CD14-positive monocyte (primary cell): ENCODE measurements around the gene YWHAB. TPM values are rescaled to one million over a fixed set of nuclear protein-coding genes. Genes with fewer than 3 reads are reported as not detected.

Experiments used
- DNase-seq, 3 donors: peaks; one replicate each; pipeline ENCODE4 v3.0.0-alpha.2; 2011 to 2022
- H2AFZ ChIP-seq: 2 replicates; pipeline ENCODE4 v1.6.0; 2012; ENCODE audit warnings: mild to moderate bottlenecking, low read depth, low read length, inconsistent platforms; ENCODE audit not compliant: insufficient read depth, poor library complexity, severe bottlenecking
- H3K27ac ChIP-seq, 2 donors: 1 replicate in 1 of 2; 2 replicates in 1 of 2; pipeline ENCODE4 v1.5.1; 2012 to 2013; ENCODE audit warnings: low read length in 2 of 2, control low read depth in 1 of 2, inconsistent platforms in 1 of 2, low read depth in 1 of 2, mild to moderate bottlenecking in 1 of 2
- H3K27me3 ChIP-seq, 2 donors: one replicate each; pipeline versions ENCODE4 v1.6.0 to v1.6.1; 2011 to 2013; ENCODE audit warnings: low read length in 2 of 2; ENCODE audit not compliant: control insufficient read depth in 2 of 2, insufficient read depth in 2 of 2
- H3K36me3 ChIP-seq, 2 donors: replicated peaks in 1 of 2; 1 replicate in 1 of 2; 2 replicates in 1 of 2; pipeline versions ENCODE4 v1.5.1 to v1.6.1; 2012 to 2013; ENCODE audit warnings: low read length in 2 of 2, control low read depth in 1 of 2, inconsistent platforms in 1 of 2, mild to moderate bottlenecking in 1 of 2; ENCODE audit not compliant: insufficient read depth in 2 of 2, control insufficient read depth in 1 of 2
- H3K4me1 ChIP-seq, 2 donors: 1 replicate in 1 of 2; 2 replicates in 1 of 2; pipeline versions ENCODE4 v1.5.1 to v1.6.1; 2012 to 2013; ENCODE audit warnings: low read length in 2 of 2, control low read depth in 1 of 2, inconsistent platforms in 1 of 2, mild to moderate bottlenecking in 1 of 2, moderate library complexity in 1 of 2; ENCODE audit not compliant: insufficient read depth in 2 of 2, control insufficient read depth in 1 of 2
- H3K4me2 ChIP-seq: replicated peaks from 2 replicates; pipeline ENCODE3; 2012; ENCODE audit warnings: low read length, moderate library complexity, mild to moderate bottlenecking; ENCODE audit not compliant: poor library complexity, severe bottlenecking; ENCODE audit errors: extremely low read depth
- H3K4me3 ChIP-seq, 3 experiments: fragments of 200-600 bp in 1 of 3; sonication (generic) in 1 of 3; replicated peaks in 1 of 3; 1 replicate in 2 of 3; 2 replicates in 1 of 3; pipeline ENCODE4 v1.5.1; 2011 to 2013; ENCODE audit warnings: low read length in 3 of 3, mild to moderate bottlenecking in 3 of 3, control low read depth in 2 of 3, low read depth in 2 of 3, inconsistent platforms in 1 of 3, moderate library complexity in 1 of 3
- H3K79me2 ChIP-seq: 2 replicates; pipeline ENCODE4 v1.6.0; 2012; ENCODE audit warnings: mild to moderate bottlenecking, control low read depth, inconsistent platforms, low read length, moderate library complexity; ENCODE audit not compliant: insufficient read depth
- H3K9ac ChIP-seq: 2 replicates; pipeline ENCODE4 v1.6.0; 2017; ENCODE audit warnings: low read length, mild to moderate bottlenecking; ENCODE audit not compliant: insufficient read depth, poor library complexity, severe bottlenecking
- H3K9me3 ChIP-seq, 2 donors: replicated peaks in 1 of 2; 1 replicate in 1 of 2; 2 replicates in 1 of 2; pipeline versions ENCODE4 v1.5.1 to v1.6.1; 2012 to 2013; ENCODE audit warnings: low read length in 2 of 2, control low read depth in 1 of 2; ENCODE audit not compliant: control insufficient read depth in 1 of 2, insufficient read depth in 1 of 2
- H4K20me1 ChIP-seq: 2 replicates; pipeline ENCODE4 v1.6.0; 2012; ENCODE audit warnings: mild to moderate bottlenecking, low read length, control low read depth, moderate library complexity; ENCODE audit not compliant: insufficient read depth
- H3K27ac Mint-ChIP-seq, 7 donors: one replicate each; pipeline ENCODE4 v1.8.0; 2020; ENCODE audit warnings: mild to moderate bottlenecking in 7 of 7, mixed read lengths in 7 of 7, moderate library complexity in 6 of 7, inconsistent platforms in 2 of 7
- H3K27me3 Mint-ChIP-seq, 3 donors: one replicate each; pipeline ENCODE4 v1.8.0; 2021 to 2022; ENCODE audit warnings: low read depth in 3 of 3, mild to moderate bottlenecking in 3 of 3, mixed read lengths in 3 of 3, moderate library complexity in 3 of 3, inconsistent platforms in 1 of 3
- H3K36me3 Mint-ChIP-seq, 2 donors: one replicate each; pipeline ENCODE4 v1.8.0; 2020; ENCODE audit warnings: mixed read lengths in 2 of 2, inconsistent platforms in 1 of 2, mild to moderate bottlenecking in 1 of 2
- H3K4me1 Mint-ChIP-seq: one replicate; pipeline ENCODE4 v1.8.0; 2020; ENCODE audit warnings: mild to moderate bottlenecking, mixed read lengths
- H3K4me3 Mint-ChIP-seq, 2 donors: one replicate each; pipeline ENCODE4 v1.8.0; 2020; ENCODE audit warnings: mild to moderate bottlenecking in 2 of 2, mixed read lengths in 2 of 2, moderate library complexity in 1 of 2
- H3K9me3 Mint-ChIP-seq, 7 donors: one replicate each; pipeline ENCODE4 v1.8.0; 2020 to 2022; ENCODE audit warnings: mixed read lengths in 7 of 7, mild to moderate bottlenecking in 6 of 7, moderate library complexity in 6 of 7, inconsistent platforms in 2 of 7
- CTCF ChIP-seq: fragments of 200-600 bp; IDR thresholded peaks from one replicate; pipeline ENCODE4 v1.8.0; 2022; ENCODE audit warnings: antibody characterized with exemption, mild to moderate bottlenecking
- WGBS: methylation state at CpG from one replicate; pipeline ENCODE4 v1.1.5; 2013; ENCODE audit warnings: missing lambda C conversion rate; ENCODE audit not compliant: insufficient coverage; 5-methylcytosine and 5-hydroxymethylcytosine counted together
- intact Hi-C, 2 donors: fragments of 100-400 bp; cut with micrococcal nuclease; formaldehyde crosslinking; loops; one replicate each; pipeline versions ENCODE4 v1.15.0 to v1.15.1; 2023
- polyA plus RNA-seq, 3 donors: library from polyadenylated mRNA; depleted of rRNA in 1 of 3; unstranded in 2 of 3; stranded (reverse) in 1 of 3; fragments of 300-500 nt in 2 of 3; fragments of >200 nt in 1 of 3; fragmentation: Illumina TruSeq in 2 of 3; gene quantifications; 1 replicate in 2 of 3; 2 replicates in 1 of 3; pipeline ENCODE4 v1.2.3, GENCODE V29; 2012 to 2021

Gene YWHAB
- polyA plus RNA-seq, 3 donors = 126 to 654 (median 504) TPM

- Histone ChIP-seq H2AFZ (no peak overlapping the region), H3K27me3 (no peaks in the 10 kb centered on the region), H4K20me1 (no peaks in the 10 kb centered on the region), H3K79me2 (no peaks in the 10 kb centered on the region), H3K9ac (no peak overlapping the region), H3K4me3 (no peak overlapping the region), H3K27ac (no peak overlapping the region), H3K4me2 (no peak overlapping the region), H3K4me1 (no peaks in the 10 kb centered on the region), H3K9me3 (no peaks in the 10 kb centered on the region), H3K36me3 (peaks cover 0 to 10% of the 10 kb centered on the region in 2 donors)
- Mint-ChIP-seq H3K27ac (peak overlapping the region in 2 of 7 donors; percentile 30 to 60), H3K4me1 (no peaks in the 10 kb centered on the region), H3K4me3 (no peak overlapping the region), H3K27me3 (peaks cover 0 to 4% (median 0%) of the 10 kb centered on the region in 3 donors), H3K9me3 (no peaks in the 10 kb centered on the region), H3K36me3 (peaks cover 26 to 51% of the 10 kb centered on the region in 2 donors)
- WGBS = no CpG with 5 or more reads among the region's 2 CpGs
- intact Hi-C loops = no loop called here
- DNase-seq = no peak
- TF ChIP-seq CTCF = no peak
Observed at GRCh38 chr20:44917399-44917798, 31.9 kb downstream of the YWHAB start.

GRCh38 chr20:44918342-44918741 lies 32.8 kb downstream of the YWHAB start:
- Mint-ChIP-seq H3K4me1 (no peaks in the 10 kb centered on the region), H3K36me3 (peaks cover 30 to 51% of the 10 kb centered on the region in 2 donors), H3K27ac (no peak overlapping the region), H3K9me3 (no peaks in the 10 kb centered on the region), H3K27me3 (peaks cover 0 to 4% (median 0%) of the 10 kb centered on the region in 3 donors), H3K4me3 (no peak overlapping the region)
- no peaks in the 10 kb centered on the region for H3K9me3 ChIP-seq
- TF ChIP-seq CTCF = no peak
- no peak overlapping the region for H3K9ac ChIP-seq
- H3K27ac ChIP-seq = no peak overlapping the region
- intact Hi-C loops = no loop called here
- no peaks in the 10 kb centered on the region for H3K4me1 ChIP-seq
- no peaks in the 10 kb centered on the region for H3K27me3 ChIP-seq
- no peak overlapping the region for H3K4me2 ChIP-seq
- DNase-seq = no peak
- H2AFZ ChIP-seq = no peak overlapping the region
- WGBS = 100% methylated on average over 2 of the region's 3 CpGs
- H3K36me3 ChIP-seq = peaks cover 5 to 18% of the 10 kb centered on the region in 2 donors
- no peak overlapping the region for H3K4me3 ChIP-seq
- no peaks in the 10 kb centered on the region for H4K20me1 ChIP-seq
- no peaks in the 10 kb centered on the region for H3K79me2 ChIP-seq
